ENCODE measurements around the gene DTWD1.
"Not testable (repeated sequence)": the region's sequence is repeated elsewhere in the genome, so short reads cannot be mapped to it uniquely, and the experiment has no call there.

DTWD1 gene

GRCh38 chr15:49620658-49621368, at the start of gene DTWD1, which contains the start of gene FAM227B:
Gene DTWD1 (plus strand): TSS chr15:49621048. CDS start chr15:49625168, 4,120 bp downstream.
Gene FAM227B (minus strand): TSS chr15:49620818. CDS start chr15:49615171, 5,647 bp downstream.
- Histone ChIP-seq H3K4me2 (peak within 1 kb of the TSS; percentile 77 to 95 (median 88)), H3K27me3 (no peaks in the 10 kb centered on the region), H3K9ac (peak within 1 kb of the TSS; percentile 85 to 96 (median 93)), H3K4me1 (peaks cover 12 to 33% (median 21%) of the 10 kb centered on the region in 10 experiments), H3K36me3 (peaks cover 21 to 33% (median 29%) of the 10 kb centered on the region in 11 experiments), H3K27ac (peak within 1 kb of the TSS; percentile 88 to 94 (median 92)), H3K4me3 (peak within 1 kb of the TSS; percentile 71 to 86 (median 78)), H4K20me1 (no peaks in the 10 kb centered on the region), H3K9me3 (replicated peaks in 1 of 11) (peaks cover 32 to 48% (median 38%) of the 10 kb centered on the region in 11 experiments)
- peak; percentile 41 to 91 (median 74); a peak in 19 of 22 replicates for TF ChIP-seq Cebpa-rat (IDR thresholded peaks at IDR 0.05)

- no peak overlapping the region for H3K27ac ChIP-seq
- H4K20me1 ChIP-seq: no peaks in the 10 kb centered on the region
- TF ChIP-seq Cebpa-rat (IDR thresholded peaks at IDR 0.05): no peak
- H3K36me3 ChIP-seq: no peaks in the 10 kb centered on the region
- H3K9me3 ChIP-seq (replicated peaks in 1 of 11): peaks cover 0 to 5% (median 0%) of the 10 kb centered on the region in 11 experiments; a peak in 1 of 22 replicates
- H3K9ac ChIP-seq: no peak overlapping the region
- H3K4me2 ChIP-seq: no peak overlapping the region
- H3K27me3 ChIP-seq: no peaks in the 10 kb centered on the region
- H3K4me1 ChIP-seq: no peaks in the 10 kb centered on the region
- no peak overlapping the region for H3K4me3 ChIP-seq
Measured at GRCh38 chr15:49573421-49573820, 47.4 kb upstream of the DTWD1 start.

GRCh38 chr15:49589030-49589429, 31.8 kb upstream of the DTWD1 start:
- no peak overlapping the region for H3K27ac ChIP-seq

GRCh38 chr15:49592829-49593316, 28.0 kb upstream of the DTWD1 start:
- peaks cover 0 to 26% (median 11%) of the 10 kb centered on the region in 11 experiments; a peak in 14 of 22 replicates for H3K9me3 ChIP-seq (replicated peaks in 1 of 11)
- not testable (repeated sequence) for H3K36me3 ChIP-seq, H4K20me1 ChIP-seq, H3K9ac ChIP-seq, H3K4me3 ChIP-seq, H3K4me1 ChIP-seq, H3K27me3 ChIP-seq, H3K4me2 ChIP-seq, H3K27ac ChIP-seq

More at GRCh38 chr15:49589030-49589429, 31.8 kb upstream of the DTWD1 start:
- Histone ChIP-seq H3K36me3 (no peaks in the 10 kb centered on the region), H3K9me3 (replicated peaks in 1 of 11) (peaks cover 0 to 11% (median 7%) of the 10 kb centered on the region in 11 experiments; a peak in 9 of 22 replicates), H3K4me2 (no peak overlapping the region), H4K20me1 (no peaks in the 10 kb centered on the region), H3K4me1 (no peaks in the 10 kb centered on the region), H3K9ac (no peak overlapping the region), H3K4me3 (no peak overlapping the region), H3K27me3 (no peaks in the 10 kb centered on the region)
- no peak for TF ChIP-seq Cebpa-rat (IDR thresholded peaks at IDR 0.05)

- Histone ChIP-seq H3K4me1 (no peaks in the 10 kb centered on the region), H3K27ac (no peak overlapping the region), H3K4me3 (no peak overlapping the region), H3K9me3 (replicated peaks in 1 of 11) (peaks cover 26 to 47% (median 32%) of the 10 kb centered on the region in 11 experiments), H3K27me3 (no peaks in the 10 kb centered on the region; a peak in 1 of 22 replicates), H3K9ac (no peak overlapping the region), H4K20me1 (no peaks in the 10 kb centered on the region), H3K4me2 (no peak overlapping the region), H3K36me3 (peaks cover 0 to 9% (median 4%) of the 10 kb centered on the region in 11 experiments; a peak in 6 of 22 replicates)
- no peak for TF ChIP-seq Cebpa-rat (IDR thresholded peaks at IDR 0.05)
Measured at GRCh38 chr15:49604625-49605409, 16.0 kb upstream of the DTWD1 start.

GRCh38 chr15:49605588-49605987, 15.3 kb upstream of the DTWD1 start:
- Histone ChIP-seq H3K27ac (no peak overlapping the region), H3K4me1 (no peaks in the 10 kb centered on the region), H3K27me3 (no peaks in the 10 kb centered on the region; a peak in 1 of 22 replicates), H3K9me3 (replicated peaks in 1 of 11) (peaks cover 18 to 40% (median 26%) of the 10 kb centered on the region in 11 experiments), H3K4me2 (no peak overlapping the region), H3K36me3 (peaks cover 0 to 9% (median 2%) of the 10 kb centered on the region in 11 experiments; a peak in 5 of 22 replicates), H4K20me1 (no peaks in the 10 kb centered on the region), H3K4me3 (no peak overlapping the region), H3K9ac (no peak overlapping the region)
- TF ChIP-seq Cebpa-rat (IDR thresholded peaks at IDR 0.05): no peak

- no peak overlapping the region for H3K4me3 ChIP-seq
- peaks cover 0 to 9% (median 0%) of the 10 kb centered on the region in 11 experiments; a peak in 4 of 22 replicates for H3K36me3 ChIP-seq
- peaks cover 13 to 30% (median 19%) of the 10 kb centered on the region in 11 experiments for H3K9me3 ChIP-seq (replicated peaks in 1 of 11)
- no peak overlapping the region for H3K4me2 ChIP-seq
- no peaks in the 10 kb centered on the region; a peak in 1 of 22 replicates for H3K27me3 ChIP-seq
- no peaks in the 10 kb centered on the region for H4K20me1 ChIP-seq
- no peak overlapping the region for H3K27ac ChIP-seq
- TF ChIP-seq Cebpa-rat (IDR thresholded peaks at IDR 0.05): no peak
- no peaks in the 10 kb centered on the region for H3K4me1 ChIP-seq
- no peak overlapping the region for H3K9ac ChIP-seq
Measured at GRCh38 chr15:49606594-49606993, 14.3 kb upstream of the DTWD1 start.

GRCh38 chr15:49610157-49610918, 10.5 kb upstream of the DTWD1 start:
- H3K27ac ChIP-seq: no peak overlapping the region
- peaks cover 0 to 23% (median 17%) of the 10 kb centered on the region in 11 experiments; a peak in 16 of 22 replicates for H3K36me3 ChIP-seq
- no peaks in the 10 kb centered on the region for H3K27me3 ChIP-seq
- no peak overlapping the region for H3K4me2 ChIP-seq
- H3K9ac ChIP-seq: no peak overlapping the region
- no peaks in the 10 kb centered on the region for H3K4me1 ChIP-seq
- TF ChIP-seq Cebpa-rat (IDR thresholded peaks at IDR 0.05): no peak
- H3K9me3 ChIP-seq (replicated peaks in 1 of 11): peaks cover 22 to 34% (median 29%) of the 10 kb centered on the region in 11 experiments
- H3K4me3 ChIP-seq: no peak overlapping the region
- no peaks in the 10 kb centered on the region for H4K20me1 ChIP-seq

GRCh38 chr15:49612240-49612639, 8.6 kb upstream of the DTWD1 start:
- H3K4me2 ChIP-seq, H3K9ac ChIP-seq, H3K27ac ChIP-seq, H3K4me3 ChIP-seq, H3K27me3 ChIP-seq, H3K4me1 ChIP-seq, H4K20me1 ChIP-seq: not testable (repeated sequence)
- peaks cover 34 to 48% (median 38%) of the 10 kb centered on the region in 11 experiments for H3K9me3 ChIP-seq (replicated peaks in 1 of 11)
- H3K36me3 ChIP-seq: peaks cover 0 to 22% (median 16%) of the 10 kb centered on the region in 11 experiments; a peak in 16 of 22 replicates
